ENCODE results near the gene MYLK2.

- no peak for TF ChIP-seq PATZ1 (CRISPR knock-in tag; IDR thresholded peaks at IDR 0.05; ENCODE audit: borderline replicate concordance)
- no peak for TF ChIP-seq BACH2 (CRISPR knock-in tag; IDR thresholded peaks at IDR 0.05; ENCODE audit: borderline replicate concordance)
- no peak for TF ChIP-seq POU6F1 (CRISPR knock-in tag; IDR thresholded peaks at IDR 0.05; ENCODE audit: borderline replicate concordance, low read depth)
- no peak for TF ChIP-seq ZNF565 (CRISPR knock-in tag; conservative IDR thresholded peaks at IDR 0.05; ENCODE audit: low read depth)
- TF ChIP-seq PPARA (CRISPR knock-in tag; IDR thresholded peaks at IDR 0.05; ENCODE audit: borderline replicate concordance), result no peak
- no peak for TF ChIP-seq ZC3H10 (CRISPR knock-in tag; IDR thresholded peaks at IDR 0.05)
- no peak for TF ChIP-seq CREB5 (CRISPR knock-in tag; IDR thresholded peaks at IDR 0.05; ENCODE audit: low read depth)
- no peak for TF ChIP-seq ZFP30 (CRISPR knock-in tag; IDR thresholded peaks at IDR 0.05)
- no peak for TF ChIP-seq RARB (CRISPR knock-in tag; IDR thresholded peaks at IDR 0.05)
- no peak for TF ChIP-seq ZFP3 (CRISPR knock-in tag; IDR thresholded peaks at IDR 0.05)
- no peak for TF ChIP-seq ESRRG (CRISPR knock-in tag; IDR thresholded peaks at IDR 0.05)
- TF ChIP-seq ARNTL (CRISPR knock-in tag; IDR thresholded peaks at IDR 0.05; ENCODE audit: borderline replicate concordance, low read depth), result no peak
- no peak for TF ChIP-seq TCF4 (CRISPR knock-in tag; IDR thresholded peaks at IDR 0.05; ENCODE audit: borderline replicate concordance)
These were observed 38.3 kb upstream of the MYLK2 start for GRCh38 chr20:31780839-31781238.

All from SK-N-SH treated with all-trans-retinoic acid at 6 μM for 48 hours (cell line).